ENCODE data around the gene NCAM1.

NCAM1 gene

DNA sequence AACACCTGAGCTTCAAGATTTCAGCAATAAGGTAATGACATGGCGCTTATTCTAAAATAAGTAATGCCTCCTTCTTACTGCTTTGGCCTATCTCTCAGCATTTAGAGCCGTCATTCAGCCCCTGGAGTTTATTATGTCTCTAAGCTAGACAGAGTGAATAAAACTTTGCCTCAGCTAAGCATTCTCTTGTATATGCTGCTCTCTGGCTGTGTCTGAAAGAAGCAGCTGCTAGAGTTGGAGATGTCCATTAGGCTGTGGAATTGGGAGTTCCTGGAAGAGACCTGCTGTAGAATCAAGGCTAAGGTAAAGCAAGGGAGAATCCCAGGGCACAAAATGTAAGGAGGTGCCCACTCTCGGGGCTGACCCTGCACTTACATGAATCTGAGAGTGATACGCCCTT is 317.7 kb downstream of the NCAM1 start:
- no peak for TF ChIP-seq EGR1 (IDR thresholded peaks at IDR 0.05)
- no peak for TF ChIP-seq CEBPB (IDR thresholded peaks at IDR 0.05)
- no peak for TF ChIP-seq YY1 (IDR thresholded peaks at IDR 0.05; ENCODE audit: low read depth)
- TF ChIP-seq USF1 (IDR thresholded peaks at IDR 0.05) = no peak
- TF ChIP-seq, protein P1, sequence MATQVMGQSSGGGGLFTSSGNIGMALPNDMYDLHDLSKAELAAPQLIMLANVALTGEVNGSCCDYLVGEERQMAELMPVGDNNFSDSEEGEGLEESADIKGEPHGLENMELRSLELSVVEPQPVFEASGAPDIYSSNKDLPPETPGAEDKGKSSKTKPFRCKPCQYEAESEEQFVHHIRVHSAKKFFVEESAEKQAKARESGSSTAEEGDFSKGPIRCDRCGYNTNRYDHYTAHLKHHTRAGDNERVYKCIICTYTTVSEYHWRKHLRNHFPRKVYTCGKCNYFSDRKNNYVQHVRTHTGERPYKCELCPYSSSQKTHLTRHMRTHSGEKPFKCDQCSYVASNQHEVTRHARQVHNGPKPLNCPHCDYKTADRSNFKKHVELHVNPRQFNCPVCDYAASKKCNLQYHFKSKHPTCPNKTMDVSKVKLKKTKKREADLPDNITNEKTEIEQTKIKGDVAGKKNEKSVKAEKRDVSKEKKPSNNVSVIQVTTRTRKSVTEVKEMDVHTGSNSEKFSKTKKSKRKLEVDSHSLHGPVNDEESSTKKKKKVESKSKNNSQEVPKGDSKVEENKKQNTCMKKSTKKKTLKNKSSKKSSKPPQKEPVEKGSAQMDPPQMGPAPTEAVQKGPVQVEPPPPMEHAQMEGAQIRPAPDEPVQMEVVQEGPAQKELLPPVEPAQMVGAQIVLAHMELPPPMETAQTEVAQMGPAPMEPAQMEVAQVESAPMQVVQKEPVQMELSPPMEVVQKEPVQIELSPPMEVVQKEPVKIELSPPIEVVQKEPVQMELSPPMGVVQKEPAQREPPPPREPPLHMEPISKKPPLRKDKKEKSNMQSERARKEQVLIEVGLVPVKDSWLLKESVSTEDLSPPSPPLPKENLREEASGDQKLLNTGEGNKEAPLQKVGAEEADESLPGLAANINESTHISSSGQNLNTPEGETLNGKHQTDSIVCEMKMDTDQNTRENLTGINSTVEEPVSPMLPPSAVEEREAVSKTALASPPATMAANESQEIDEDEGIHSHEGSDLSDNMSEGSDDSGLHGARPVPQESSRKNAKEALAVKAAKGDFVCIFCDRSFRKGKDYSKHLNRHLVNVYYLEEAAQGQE (IDR thresholded peaks at IDR 0.05; ENCODE audit: low read depth) = no peak

GRCh38 chr11:113279591-113279990 is 318.4 kb downstream of the NCAM1 start:
- TF ChIP-seq FOXM1 (IDR thresholded peaks at IDR 0.05; ENCODE audit: borderline replicate concordance, low read depth) (no peak), CEBPB (IDR thresholded peaks at IDR 0.05) (no peak), NFIC (IDR thresholded peaks at IDR 0.05) (no peak), TEAD4 (IDR thresholded peaks at IDR 0.05) (no peak), EP300 (IDR thresholded peaks at IDR 0.05; ENCODE audit: borderline replicate concordance) (no peak)
- TF ChIP-seq, protein P1 (IDR thresholded peaks at IDR 0.05; ENCODE audit: low read depth) = no peak

- TF ChIP-seq NFIC (IDR thresholded peaks at IDR 0.05) = no peak
- TF ChIP-seq ZBTB7A (IDR thresholded peaks at IDR 0.05; ENCODE audit: low read depth) = no peak
- no peak for TF ChIP-seq EGR1 (IDR thresholded peaks at IDR 0.05)
- TF ChIP-seq EP300 (IDR thresholded peaks at IDR 0.05; ENCODE audit: borderline replicate concordance) = no peak
- no peak for TF ChIP-seq TCF12 (IDR thresholded peaks at IDR 0.05; ENCODE audit: low read depth)
- TF ChIP-seq USF1 (IDR thresholded peaks at IDR 0.05) = no peak
- TF ChIP-seq, protein P1 (IDR thresholded peaks at IDR 0.05; ENCODE audit: low read depth) = no peak
- no peak for TF ChIP-seq RAD21 (IDR thresholded peaks at IDR 0.05; ENCODE audit: low read depth)
- no peak for TF ChIP-seq CEBPB (IDR thresholded peaks at IDR 0.05)
- TF ChIP-seq TEAD4 (IDR thresholded peaks at IDR 0.05) = no peak
- TF ChIP-seq, protein P2, sequence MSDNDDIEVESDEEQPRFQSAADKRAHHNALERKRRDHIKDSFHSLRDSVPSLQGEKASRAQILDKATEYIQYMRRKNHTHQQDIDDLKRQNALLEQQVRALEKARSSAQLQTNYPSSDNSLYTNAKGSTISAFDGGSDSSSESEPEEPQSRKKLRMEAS (IDR thresholded peaks at IDR 0.05) = no peak
- TF ChIP-seq FOXM1 (IDR thresholded peaks at IDR 0.05; ENCODE audit: borderline replicate concordance, low read depth) = no peak
- TF ChIP-seq CREB1 (IDR thresholded peaks at IDR 0.05; ENCODE audit: low read depth) = no peak
- no peak for TF ChIP-seq TAF1 (IDR thresholded peaks at IDR 0.05; ENCODE audit: low read depth)
- no peak for TF ChIP-seq YY1 (IDR thresholded peaks at IDR 0.05; ENCODE audit: low read depth)
Measured at GRCh38 chr11:113281052-113281725, 320.0 kb downstream of the NCAM1 start.

- TF ChIP-seq TEAD4 (IDR thresholded peaks at IDR 0.05) (no peak), RAD21 (IDR thresholded peaks at IDR 0.05; ENCODE audit: low read depth) (no peak), NFIC (IDR thresholded peaks at IDR 0.05) (no peak), ZBTB7A (IDR thresholded peaks at IDR 0.05; ENCODE audit: low read depth) (no peak), CEBPB (IDR thresholded peaks at IDR 0.05) (no peak), CREB1 (IDR thresholded peaks at IDR 0.05; ENCODE audit: low read depth) (no peak), YY1 (IDR thresholded peaks at IDR 0.05; ENCODE audit: low read depth) (no peak), TCF12 (IDR thresholded peaks at IDR 0.05; ENCODE audit: low read depth) (no peak), EGR1 (IDR thresholded peaks at IDR 0.05) (no peak), USF1 (IDR thresholded peaks at IDR 0.05) (no peak), TAF1 (IDR thresholded peaks at IDR 0.05; ENCODE audit: low read depth) (no peak), FOXM1 (IDR thresholded peaks at IDR 0.05; ENCODE audit: borderline replicate concordance, low read depth) (no peak), EP300 (IDR thresholded peaks at IDR 0.05; ENCODE audit: borderline replicate concordance) (no peak)
- TF ChIP-seq, protein P1 (IDR thresholded peaks at IDR 0.05; ENCODE audit: low read depth) = no peak
- TF ChIP-seq, protein P2 (IDR thresholded peaks at IDR 0.05) = no peak
Measured at GRCh38 chr11:113282898-113283437, 321.7 kb downstream of the NCAM1 start.

All from Ishikawa (cell line).